GM18951 (cell line): ENCODE measurements around the gene RAB8A.

ENCODE experiments used
- POLR2A ChIP-seq: IDR thresholded peaks from 4 replicates; pipeline ENCODE4 v1.6.1; 2011; ENCODE audit warnings: mild to moderate bottlenecking; ENCODE audit not compliant: insufficient read length, insufficient read depth; ENCODE audit errors: extremely low read depth
- in situ Hi-C: fragments of 300-500 bp; cut with MboI; formaldehyde crosslinking; loops from one replicate; pipeline ENCODE4 v1.12.0; 2022; ENCODE audit warnings: low sequenced_read_pairs, mixed read lengths, inconsistent platforms; ENCODE audit not compliant: unreplicated experiment

RAB8A gene

DNA sequence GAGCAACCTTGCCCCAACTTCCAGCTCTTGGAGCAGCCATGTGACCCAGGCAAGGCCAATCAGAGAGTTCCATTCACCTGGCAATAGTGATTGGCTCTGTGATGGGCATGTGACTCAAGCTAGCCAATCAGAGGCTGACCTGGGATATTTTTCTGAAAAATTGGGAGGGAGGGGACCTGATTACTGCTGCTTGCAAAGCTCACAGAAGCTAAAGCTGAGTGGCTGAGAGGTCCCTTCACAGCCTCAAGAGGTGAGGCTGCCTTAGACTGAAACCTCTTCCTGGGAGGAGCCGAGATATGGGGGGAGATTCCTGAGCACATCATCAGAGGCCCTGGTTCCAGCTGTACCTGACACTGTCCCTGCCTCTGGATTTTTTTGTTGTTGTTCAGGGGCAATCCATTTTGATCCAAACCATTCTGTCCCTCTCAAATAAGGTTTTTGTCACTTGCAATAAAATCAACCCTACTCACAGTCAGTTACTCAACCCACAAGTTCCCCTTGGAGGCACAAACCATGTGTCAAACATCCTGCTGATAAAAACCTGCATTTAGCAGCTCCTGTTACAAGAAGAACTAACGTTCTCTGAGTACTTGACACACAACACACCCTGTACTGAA is 56.9 kb downstream of the RAB8A start:
- TF ChIP-seq POLR2A = no peak
- in situ Hi-C loops = no loop called here

DNA sequence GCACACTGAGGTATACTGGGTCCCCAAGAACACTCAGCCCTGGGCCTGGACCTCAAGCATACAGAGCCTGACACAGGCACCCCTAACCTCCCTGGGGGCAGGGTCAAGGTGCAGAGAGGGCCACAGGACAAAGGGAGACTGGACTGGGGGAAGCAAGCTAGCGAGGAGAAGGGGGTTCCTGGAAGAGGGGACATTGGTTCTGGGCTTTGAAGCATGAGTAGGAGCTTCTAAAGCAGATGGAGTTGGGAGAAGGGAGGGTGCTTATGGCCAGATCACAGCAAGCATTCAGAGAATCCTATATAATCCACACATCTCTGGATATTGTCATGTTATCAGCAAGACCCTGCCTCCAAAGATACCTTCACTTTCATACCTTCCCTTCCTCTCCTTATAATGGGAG is 58.4 kb downstream of the RAB8A start:
- in situ Hi-C loops = no loop called here

DNA sequence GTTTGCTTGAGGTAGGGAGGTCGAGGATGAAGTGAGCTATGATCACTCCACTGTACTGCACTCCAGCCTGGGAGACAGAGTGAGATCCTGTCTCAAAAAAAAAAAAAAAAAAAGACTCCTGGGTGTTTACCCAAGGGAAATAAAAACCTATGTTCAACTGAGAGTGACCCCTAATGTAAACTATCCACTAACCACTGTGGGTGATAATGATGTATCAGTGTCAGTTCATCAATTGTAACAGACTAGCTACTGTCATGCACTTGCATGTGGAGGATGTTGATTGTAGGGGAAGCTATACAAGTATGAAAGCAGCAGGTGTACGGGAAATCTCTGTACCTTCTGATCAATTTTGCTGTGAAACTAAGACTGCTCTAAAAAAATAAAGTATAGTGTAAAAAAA is 64.3 kb downstream of the RAB8A start:
- no peak for TF ChIP-seq POLR2A
- in situ Hi-C loops = loop anchor here (25.0 kb wide), 1 partner anchor 564 kb away; the partner anchor contains the start of gene CYP4F8

More for the DNA sequence above, 58.4 kb downstream of the RAB8A start:
- TF ChIP-seq POLR2A = no peak

DNA sequence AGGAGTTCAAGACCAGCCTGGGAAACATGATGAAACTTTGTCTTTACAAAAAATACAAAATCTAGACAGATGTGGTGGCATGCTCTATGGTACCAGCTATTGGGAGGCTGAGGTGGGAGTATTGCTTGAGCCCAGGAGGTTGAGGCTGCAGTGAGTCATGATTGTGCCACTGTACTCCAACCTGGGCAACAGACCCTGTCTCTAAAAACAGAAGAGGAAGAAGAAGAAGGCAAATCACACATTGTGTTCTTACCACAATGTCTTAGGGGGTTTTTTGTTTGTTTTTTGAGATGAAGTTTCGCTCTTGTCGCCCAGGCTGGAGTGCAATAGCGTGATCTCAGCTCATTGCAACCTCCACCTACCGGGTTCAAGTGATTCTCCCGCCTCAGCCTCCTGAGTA is 67.2 kb downstream of the RAB8A start:
- in situ Hi-C loops = loop anchor here (25.0 kb wide), 1 partner anchor 567 kb away; the partner anchor contains the start of gene CYP4F8

DNA sequence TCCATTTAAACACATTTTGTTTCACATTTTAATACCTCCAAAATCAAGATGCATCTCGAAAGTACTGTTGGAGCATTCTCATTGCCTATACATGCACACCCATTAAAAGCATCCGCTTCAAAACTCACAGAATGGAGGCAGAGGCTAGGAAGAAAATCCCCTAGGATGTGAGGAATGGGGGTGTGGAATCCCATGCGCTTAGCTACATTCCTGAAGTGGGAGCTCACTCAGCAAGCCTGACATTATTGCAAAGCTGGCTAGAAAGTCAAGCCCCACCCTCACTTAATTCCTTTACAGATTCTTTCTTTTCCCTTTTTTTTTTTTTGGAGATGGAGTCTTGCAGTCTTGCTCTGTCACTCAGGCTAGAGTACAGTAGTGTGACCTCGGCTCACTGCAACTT is 68.9 kb downstream of the RAB8A start:
- in situ Hi-C loops = loop anchor here (10.0 to 25.0 kb wide), 2 partner anchors 136 to 568 kb away; partner anchors contain the start of gene CYP4F8
- TF ChIP-seq POLR2A = no peak
